GM23338 (cell line): ENCODE results near the gene RNF32. TPM values are rescaled to one million over a fixed set of nuclear protein-coding genes. Genes with fewer than 3 reads are reported as not detected.

Source experiments
- ATAC-seq: fragments of 200-7000 bp; cut with Tn5 transposase; 3 replicates; pipeline ENCODE4 v1.9.1; 2020
- DNase-seq: peaks from one replicate; pipeline ENCODE4 v3.0.0-alpha.2; 2015; ENCODE audit warnings: low spot score
- H2AFZ ChIP-seq: fragments of 200-600 bp; sonication (generic); 2 replicates; pipeline ENCODE4 v1.8.0; 2016; ENCODE audit warnings: antibody characterized with exemption, mild to moderate bottlenecking, moderate library complexity
- H3F3A ChIP-seq: fragments of 200-600 bp; sonication (generic); replicated peaks from 2 replicates; pipeline ENCODE4 v1.8.0; 2017; ENCODE audit warnings: antibody characterized with exemption, mixed run types, low read depth
- H3K27ac ChIP-seq: fragments of 200-600 bp; sonication (generic); 2 replicates; pipeline ENCODE4 v1.6.1; 2016; ENCODE audit warnings: low read depth
- H3K27me3 ChIP-seq: fragments of 200-600 bp; sonication (generic); 2 replicates; pipeline ENCODE4 v1.8.0; 2016; ENCODE audit warnings: mild to moderate bottlenecking, mixed run types, moderate library complexity; ENCODE audit not compliant: insufficient read depth
- H3K36me3 ChIP-seq: fragments of 200-600 bp; sonication (generic); 2 replicates; pipeline ENCODE4 v1.8.0; 2016; ENCODE audit warnings: mild to moderate bottlenecking; ENCODE audit not compliant: insufficient read depth
- H3K4me1 ChIP-seq: fragments of 200-600 bp; sonication (generic); 2 replicates; pipeline ENCODE4 v1.8.0; 2016; ENCODE audit warnings: mild to moderate bottlenecking, moderate library complexity; ENCODE audit not compliant: insufficient read depth
- H3K4me2 ChIP-seq: fragments of 200-600 bp; sonication (generic); 2 replicates; pipeline ENCODE4 v1.7.1; 2017; ENCODE audit warnings: mixed run types
- H3K4me3 ChIP-seq: fragments of 200-600 bp; sonication (generic); 2 replicates; pipeline ENCODE4 v1.6.1; 2016; ENCODE audit warnings: mixed run types
- H3K79me2 ChIP-seq: fragments of 200-600 bp; sonication (generic); replicated peaks from 2 replicates; pipeline ENCODE4 v1.8.0; 2017; ENCODE audit warnings: mild to moderate bottlenecking; ENCODE audit not compliant: insufficient read depth
- H3K9me2 ChIP-seq: fragments of 200-600 bp; sonication (generic); 2 replicates; pipeline ENCODE4 v1.8.0; 2017; ENCODE audit not compliant: insufficient read depth
- H4K20me1 ChIP-seq: fragments of 200-600 bp; sonication (generic); replicated peaks from 2 replicates; pipeline ENCODE4 v1.8.0; 2017; ENCODE audit warnings: mild to moderate bottlenecking; ENCODE audit not compliant: insufficient read depth
- H3K27ac Mint-ChIP-seq: 2 replicates; pipeline ENCODE4 v1.8.0; 2020; ENCODE audit warnings: inconsistent platforms, mild to moderate bottlenecking, moderate library complexity, mixed read lengths
- H3K27me3 Mint-ChIP-seq: 3 replicates; pipeline ENCODE4 v1.8.0; 2022; ENCODE audit warnings: low read depth, mild to moderate bottlenecking, moderate library complexity, mixed read lengths, inconsistent platforms; ENCODE audit not compliant: insufficient read depth, poor library complexity
- H3K36me3 Mint-ChIP-seq: 3 replicates; pipeline ENCODE4 v1.8.0; 2021; ENCODE audit warnings: low read depth, mild to moderate bottlenecking, inconsistent platforms, moderate library complexity, mixed read lengths
- H3K4me1 Mint-ChIP-seq: 3 replicates; pipeline ENCODE4 v1.8.0; 2020; ENCODE audit warnings: mild to moderate bottlenecking, inconsistent platforms, mixed read lengths
- H3K4me3 Mint-ChIP-seq: 3 replicates; pipeline ENCODE4 v1.8.0; 2021; ENCODE audit warnings: moderate library complexity, mild to moderate bottlenecking, inconsistent platforms, mixed read lengths
- H3K9me3 Mint-ChIP-seq: 3 replicates; pipeline ENCODE4 v1.8.0; 2020; ENCODE audit warnings: moderate library complexity, mild to moderate bottlenecking, inconsistent platforms, mixed read lengths
- CREB1 ChIP-seq: fragments of 250-450 bp; sonication (Bioruptor Pico); IDR thresholded peaks from 2 replicates; pipeline ENCODE4 v1.5.0; 2020; ENCODE audit warnings: low read depth, mild to moderate bottlenecking, moderate library complexity
- EZH2 ChIP-seq: fragments of 200-600 bp; sonication (generic); IDR thresholded peaks from one replicate; pipeline ENCODE4 v1.8.0; 2017; ENCODE audit warnings: antibody characterized with exemption, mild to moderate bottlenecking, low read depth; ENCODE audit not compliant: unreplicated experiment
- EZH2phosphoT487 ChIP-seq: fragments of 200-600 bp; sonication (generic); IDR thresholded peaks from one replicate; pipeline ENCODE4 v1.8.1; 2018; ENCODE audit warnings: antibody characterized with exemption; ENCODE audit not compliant: unreplicated experiment
- JUNB ChIP-seq: IDR thresholded peaks from one replicate; pipeline ENCODE4 v1.6.1; 2016; ENCODE audit warnings: antibody characterized with exemption; ENCODE audit not compliant: unreplicated experiment
- NANOG ChIP-seq: IDR thresholded peaks from 2 replicates; pipeline ENCODE4 v1.6.1; 2016; ENCODE audit warnings: antibody characterized with exemption, borderline replicate concordance
- POLR2AphosphoS5 ChIP-seq: IDR thresholded peaks from 2 replicates; pipeline ENCODE4 v1.6.1; 2016; ENCODE audit warnings: antibody characterized with exemption, low read depth
- STAT1 ChIP-seq: IDR thresholded peaks from one replicate; pipeline ENCODE4 v1.6.1; 2016; ENCODE audit warnings: antibody characterized with exemption; ENCODE audit not compliant: unreplicated experiment
- ZNF114 ChIP-seq: fragments of 250-450 bp; sonication (Bioruptor Pico); IDR thresholded peaks from 2 replicates; pipeline ENCODE4 v1.5.0; 2020; ENCODE audit warnings: mild to moderate bottlenecking, moderate library complexity
- ZNF462 ChIP-seq: fragments of 250-450 bp; sonication (Bioruptor Pico); IDR thresholded peaks from 2 replicates; pipeline ENCODE4 v1.5.0; 2020; ENCODE audit warnings: mild to moderate bottlenecking, moderate library complexity
- polyA plus RNA-seq: library from polyadenylated mRNA; unstranded; fragments of >200 nt; fragmentation: Nextera tagmentation; extraction: Ambion mirVana; gene quantifications from 2 replicates; pipeline ENCODE4 v1.2.1, GENCODE V29; 2016
- total RNA-seq: library from RNA; depleted of rRNA; stranded (reverse); fragments of >200 nt; shearing (Covaris generic); gene quantifications from 2 replicates; pipeline ENCODE4 v1.2.3, GENCODE V29; 2014
- TF ChIP-seq, protein P1 (sequence below), 2 experiments: fragments of 200-600 bp in 1 of 2; sonication (generic) in 1 of 2; conservative IDR thresholded peaks; 2 replicates each; pipeline versions ENCODE4 v1.5.1 to v1.6.1; 2016 to 2017; ENCODE audit warnings: antibody characterized with exemption in 2 of 2, low read depth in 2 of 2, mild to moderate bottlenecking in 2 of 2, moderate library complexity in 1 of 2

RNF32 gene
- total and polyA plus RNA-seq, 2 experiments from 2014 or later, result 0.56 to 2.0 TPM

GRCh38 chr7:156673454-156673853, 32.9 kb downstream of the RNF32 start (continued):
- TF ChIP-seq ZNF462 (CRISPR knock-in tag) (no peak), JUNB (no peak), POLR2AphosphoS5 (no peak), EZH2 (no peak), NANOG (no peak)
- TF ChIP-seq, protein P1, sequence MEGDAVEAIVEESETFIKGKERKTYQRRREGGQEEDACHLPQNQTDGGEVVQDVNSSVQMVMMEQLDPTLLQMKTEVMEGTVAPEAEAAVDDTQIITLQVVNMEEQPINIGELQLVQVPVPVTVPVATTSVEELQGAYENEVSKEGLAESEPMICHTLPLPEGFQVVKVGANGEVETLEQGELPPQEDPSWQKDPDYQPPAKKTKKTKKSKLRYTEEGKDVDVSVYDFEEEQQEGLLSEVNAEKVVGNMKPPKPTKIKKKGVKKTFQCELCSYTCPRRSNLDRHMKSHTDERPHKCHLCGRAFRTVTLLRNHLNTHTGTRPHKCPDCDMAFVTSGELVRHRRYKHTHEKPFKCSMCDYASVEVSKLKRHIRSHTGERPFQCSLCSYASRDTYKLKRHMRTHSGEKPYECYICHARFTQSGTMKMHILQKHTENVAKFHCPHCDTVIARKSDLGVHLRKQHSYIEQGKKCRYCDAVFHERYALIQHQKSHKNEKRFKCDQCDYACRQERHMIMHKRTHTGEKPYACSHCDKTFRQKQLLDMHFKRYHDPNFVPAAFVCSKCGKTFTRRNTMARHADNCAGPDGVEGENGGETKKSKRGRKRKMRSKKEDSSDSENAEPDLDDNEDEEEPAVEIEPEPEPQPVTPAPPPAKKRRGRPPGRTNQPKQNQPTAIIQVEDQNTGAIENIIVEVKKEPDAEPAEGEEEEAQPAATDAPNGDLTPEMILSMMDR (conservative IDR thresholded peaks at IDR 0.05; ENCODE audit: low read depth in 2 of 2), result no peak

- Histone ChIP-seq H3K4me3 (no peak overlapping the region), H3K4me1 (no peaks in the 10 kb centered on the region), H3K4me2 (no peak overlapping the region), H3F3A (no peaks in the 10 kb centered on the region), H3K27me3 (no peaks in the 10 kb centered on the region), H3K36me3 (no peaks in the 10 kb centered on the region), H3K79me2 (no peaks in the 10 kb centered on the region), H2AFZ (no peak overlapping the region), H3K27ac (no peak overlapping the region), H4K20me1 (no peaks in the 10 kb centered on the region; the same call in 1 of the 2 replicates), H3K9me2 (no peaks in the 10 kb centered on the region)
- Mint-ChIP-seq H3K27me3 (peaks cover 12% of the 10 kb centered on the region), H3K4me1 (peaks cover 25% of the 10 kb centered on the region), H3K9me3 (no peaks in the 10 kb centered on the region), H3K27ac (peak overlapping the region; percentile 20; the same call in 1 of the 2 replicates), H3K36me3 (peaks cover 26% of the 10 kb centered on the region), H3K4me3 (no peak overlapping the region)
- no peak for ATAC-seq
- TF ChIP-seq POLR2AphosphoS5 (no peak), ZNF114 (CRISPR knock-in tag) (no peak), JUNB (no peak), NANOG (no peak), EZH2phosphoT487 (no peak), CREB1 (CRISPR knock-in tag) (no peak), STAT1 (no peak)
- DNase-seq, result no peak
Measured at GRCh38 chr7:156673902-156674301, 33.3 kb downstream of the RNF32 start.
